HG02943 (cell line): Measurements from ENCODE around the gene RBM8A.

Experiments used
- ATAC-seq: cut with Tn5 transposase; IDR thresholded peaks from one replicate; pipeline ENCODE4 v1.9.1; 2021; ENCODE audit warnings: mild to moderate bottlenecking, low read depth, moderate library complexity; ENCODE audit not compliant: unreplicated experiment

Gene RBM8A

GRCh38 chr1:145918144-145918991, 8.9 kb downstream of the RBM8A start, which contains the start of gene PEX11B:
Gene PEX11B (minus strand): TSS chr1:145918717. CDS start chr1:145918688, 29 bp downstream.
- ATAC-seq: peak; percentile 85

GRCh38 chr1:145917595-145917994, 9.7 kb downstream of the RBM8A start:
- ATAC-seq: no peak

DNA sequence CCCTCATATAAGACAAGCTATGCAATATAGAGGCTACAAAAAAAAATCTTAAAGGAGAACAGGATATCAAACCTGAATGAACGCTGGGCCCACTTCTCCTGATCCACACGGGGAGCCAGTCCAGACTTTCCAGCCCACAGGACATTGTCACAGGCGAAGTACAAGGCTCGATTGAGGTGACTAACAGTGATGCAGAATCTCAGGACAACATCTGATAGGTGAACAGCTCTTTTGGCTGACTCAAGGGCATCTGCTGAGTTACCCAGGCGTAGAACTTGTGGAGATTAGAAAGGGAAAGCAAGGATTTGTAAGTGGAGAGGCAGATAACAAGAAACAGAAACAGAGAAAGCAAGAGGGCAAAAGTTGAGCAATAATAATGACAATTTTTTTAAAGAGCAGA, 10.5 kb downstream of the RBM8A start:
- no peak for ATAC-seq

DNA sequence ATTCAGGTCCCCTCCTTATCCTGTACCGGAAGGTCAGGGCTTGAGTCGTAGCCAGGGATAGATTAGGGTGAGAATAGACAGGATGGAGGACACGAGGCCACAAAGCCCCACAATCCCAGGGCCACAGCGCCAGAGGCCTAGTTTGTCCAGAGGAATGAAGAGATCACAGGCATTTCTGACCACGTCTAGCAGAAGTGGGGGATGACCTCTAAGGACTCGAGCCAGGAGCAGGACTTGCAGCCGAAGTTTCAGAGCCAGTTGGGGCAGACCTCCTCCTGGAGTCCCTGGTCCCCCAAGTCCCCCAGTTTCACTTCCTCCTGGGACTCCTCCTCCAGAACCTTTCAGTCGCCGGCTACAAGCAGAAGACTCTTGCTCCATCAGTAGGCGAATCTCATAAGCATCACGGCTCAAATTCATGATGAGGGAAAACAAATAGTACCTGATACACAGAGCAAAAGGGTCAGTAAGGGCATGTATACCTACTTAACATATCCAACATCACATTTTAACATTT, 15.1 kb downstream of the RBM8A start:
- ATAC-seq: no peak

GRCh38 chr1:145908653-145909052, 18.6 kb downstream of the RBM8A start:
- no peak for ATAC-seq

DNA sequence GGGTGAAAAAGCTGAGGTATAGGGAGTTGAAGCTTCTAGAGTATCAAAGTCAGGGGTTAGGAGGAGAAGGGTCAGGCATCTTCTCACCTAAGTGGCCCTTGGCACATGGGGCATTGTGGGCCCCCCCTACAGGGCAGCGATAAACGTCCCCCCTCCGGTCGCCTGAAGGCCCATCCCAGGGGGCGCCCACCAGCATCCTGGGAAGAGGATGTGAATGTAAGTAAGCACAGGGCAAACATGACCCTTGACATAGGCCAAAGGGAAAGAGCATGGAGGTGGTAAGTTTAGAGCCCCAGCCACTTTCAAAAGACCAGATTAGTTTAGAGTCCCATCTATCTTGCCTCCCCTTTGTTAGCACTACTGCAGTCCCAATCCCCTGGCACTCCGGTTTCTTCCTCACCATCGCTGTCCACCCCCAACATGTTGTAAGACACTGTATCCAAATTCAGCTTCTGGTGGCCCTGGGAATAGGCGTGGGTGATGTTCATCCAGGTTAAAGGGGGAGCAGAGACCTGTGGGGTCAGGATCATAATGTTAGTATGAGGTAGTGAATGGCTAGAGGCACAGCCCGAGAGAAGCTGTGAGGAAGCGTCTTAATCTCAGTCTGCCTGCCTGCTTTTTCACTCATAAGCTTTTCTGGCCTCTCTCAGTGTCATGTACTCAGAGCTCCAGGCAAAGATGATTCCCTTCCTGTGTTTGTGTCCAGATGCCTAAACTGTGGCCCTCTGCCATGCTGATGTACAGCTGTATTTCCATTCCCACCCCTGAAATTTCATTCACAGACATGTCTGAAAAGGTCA, 20.1 kb downstream of the RBM8A start:
- ATAC-seq: no peak

DNA sequence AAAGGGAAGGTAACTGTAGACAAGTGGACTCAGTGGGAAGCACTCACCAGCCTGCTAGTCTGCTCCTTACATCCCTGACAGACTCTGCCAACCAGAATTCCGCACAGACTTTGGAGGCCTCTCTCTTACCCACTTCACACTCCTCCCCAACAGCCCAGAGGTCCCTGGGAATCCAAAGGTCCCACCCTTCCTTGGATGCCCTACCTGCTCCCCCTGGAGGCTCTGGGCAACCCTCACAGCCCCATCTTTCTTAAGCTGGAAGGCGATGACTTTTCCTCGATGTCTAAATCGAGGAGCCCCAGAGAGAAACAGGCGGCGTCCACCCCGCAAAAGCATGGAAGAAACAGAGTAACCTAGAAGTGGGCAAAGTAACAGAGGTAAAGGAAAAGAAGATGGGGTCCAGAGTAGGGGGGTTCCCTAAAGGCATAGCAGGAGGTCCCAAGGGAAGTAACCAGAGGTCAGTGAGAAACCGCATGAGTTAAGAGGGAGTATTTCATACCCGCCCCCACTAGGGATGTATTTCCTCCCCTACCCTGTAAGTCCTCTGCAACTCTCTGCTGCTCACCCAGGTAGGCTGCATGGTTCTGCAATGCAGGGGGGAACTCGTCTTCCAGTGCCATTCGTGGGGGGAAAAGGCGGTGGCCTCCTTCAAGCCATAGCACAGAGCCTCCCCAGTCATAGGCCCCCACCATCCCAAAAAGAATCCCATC, 25.8 kb downstream of the RBM8A start:
- ATAC-seq: no peak

- ATAC-seq: no peak
Measured at GRCh38 chr1:145898756-145899155, 28.5 kb downstream of the RBM8A start.

- ATAC-seq: no peak
Measured at GRCh38 chr1:145897969-145898368, 29.3 kb downstream of the RBM8A start.

- no peak for ATAC-seq
Measured at GRCh38 chr1:145895471-145895870, 31.8 kb downstream of the RBM8A start.

DNA sequence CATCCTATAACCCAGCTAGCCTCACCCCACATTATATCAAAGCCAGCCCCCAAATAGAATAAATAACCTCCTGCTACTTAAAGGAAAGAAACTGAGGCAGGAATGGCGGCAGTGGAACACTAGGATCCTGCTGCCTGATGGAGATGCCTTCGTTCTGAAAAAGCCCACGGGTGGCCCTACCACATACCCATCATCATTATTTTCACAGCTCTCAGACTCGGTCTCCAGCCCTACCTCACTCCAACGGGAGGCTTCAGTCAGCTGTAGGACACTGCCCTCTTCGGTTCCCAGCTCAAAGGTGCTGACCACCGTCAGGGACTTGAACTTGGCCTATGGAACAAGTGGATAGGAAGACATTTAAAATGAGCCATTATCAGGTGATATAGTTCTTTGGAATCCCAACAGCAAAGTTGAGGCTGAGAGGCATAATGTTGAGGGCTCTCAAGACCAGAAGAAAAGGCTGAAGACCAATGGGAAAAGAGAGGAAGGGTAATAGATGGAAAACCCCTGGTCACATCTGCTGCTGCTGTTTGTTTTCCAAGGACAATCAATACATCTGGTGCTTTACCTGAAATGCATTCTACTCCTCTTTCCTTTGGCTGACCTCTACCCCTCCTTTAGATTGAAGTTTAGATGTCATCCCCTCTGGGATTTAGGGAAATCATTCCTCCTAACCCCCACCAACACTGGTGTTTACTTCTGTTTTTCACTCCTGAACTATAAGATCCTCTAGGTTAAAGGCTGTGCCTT, 33.8 kb downstream of the RBM8A start:
- no peak for ATAC-seq

- ATAC-seq: no peak
Measured at GRCh38 chr1:145892486-145893087, 34.7 kb downstream of the RBM8A start.

GRCh38 chr1:145891587-145892485, 35.4 kb downstream of the RBM8A start:
- ATAC-seq: no peak

DNA sequence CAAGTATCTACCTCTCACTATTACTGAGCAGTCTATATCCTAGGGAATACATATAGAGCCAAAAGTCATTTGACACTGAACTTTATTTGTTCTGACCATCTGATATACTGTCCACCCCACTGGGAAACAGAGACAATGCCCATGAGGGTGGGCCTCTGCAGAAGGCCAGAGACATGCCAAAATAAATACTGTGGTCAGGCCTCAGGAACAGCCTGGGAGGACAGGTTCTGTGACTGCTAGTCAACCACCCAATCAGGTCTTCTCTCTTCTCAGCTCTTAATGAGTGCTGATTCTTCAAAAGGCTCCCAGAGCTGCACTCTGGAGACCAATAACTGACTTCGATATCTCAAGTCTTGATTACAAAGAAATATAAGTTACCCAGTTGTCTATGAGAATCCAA, 36.1 kb downstream of the RBM8A start:
- no peak for ATAC-seq

DNA sequence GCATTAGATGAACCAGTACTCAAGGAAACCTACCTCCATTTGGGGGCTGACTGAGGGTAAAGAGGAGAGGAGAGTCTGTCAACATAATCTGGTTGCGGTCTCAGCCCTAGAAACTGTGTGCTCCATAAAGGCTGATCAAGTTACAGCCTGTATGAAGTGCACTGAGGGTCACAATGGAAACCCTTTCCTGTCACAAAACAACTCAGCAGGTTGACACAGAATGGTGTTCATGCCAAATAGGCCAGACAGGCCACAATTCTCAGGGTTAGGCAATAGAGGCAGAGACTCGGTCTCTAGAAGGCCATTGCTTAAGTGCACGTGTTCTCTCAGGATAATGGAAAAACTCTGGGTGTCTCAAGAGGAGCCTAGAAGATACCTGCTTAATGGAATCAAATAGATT, 37.6 kb downstream of the RBM8A start:
- ATAC-seq: no peak

DNA sequence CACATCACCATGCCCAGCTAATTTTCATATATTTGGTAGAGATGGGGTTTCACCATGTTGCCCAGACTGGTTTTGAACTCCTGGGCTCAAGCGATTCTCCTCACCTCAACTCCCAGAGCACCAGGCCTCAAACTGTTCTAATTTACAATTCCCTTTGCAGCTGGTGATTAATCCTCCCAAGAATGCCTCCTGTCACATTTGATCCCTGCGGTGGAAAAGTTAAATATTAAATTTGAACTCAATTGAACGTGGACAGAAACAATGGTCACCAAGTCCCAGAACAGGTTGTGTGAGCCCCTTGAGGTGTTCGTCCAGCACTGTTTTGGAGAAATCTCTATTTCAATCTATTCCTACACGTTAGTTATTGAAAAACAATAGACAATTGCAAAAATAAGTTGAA, 39.7 kb downstream of the RBM8A start:
- ATAC-seq: no peak

DNA sequence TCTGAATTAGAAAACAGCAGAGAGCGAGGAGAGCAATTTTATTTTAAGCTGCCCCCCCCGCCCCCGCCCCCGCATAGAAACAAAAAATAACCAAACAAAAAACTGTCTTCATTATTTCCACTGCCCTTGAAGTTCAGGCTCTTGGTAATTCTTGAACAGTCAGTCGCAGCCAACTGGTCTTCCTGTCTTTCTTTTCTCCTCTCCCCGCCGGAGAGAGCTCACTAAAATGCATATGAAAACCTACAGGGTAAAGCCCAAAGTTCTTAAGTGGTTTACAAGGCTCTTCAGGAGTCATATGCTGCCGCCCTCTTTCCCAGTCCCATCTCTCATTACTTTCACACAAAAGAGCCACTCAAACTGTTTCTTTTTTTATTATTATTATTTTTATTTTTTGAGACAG, 40.5 kb downstream of the RBM8A start:
- ATAC-seq: no peak

DNA sequence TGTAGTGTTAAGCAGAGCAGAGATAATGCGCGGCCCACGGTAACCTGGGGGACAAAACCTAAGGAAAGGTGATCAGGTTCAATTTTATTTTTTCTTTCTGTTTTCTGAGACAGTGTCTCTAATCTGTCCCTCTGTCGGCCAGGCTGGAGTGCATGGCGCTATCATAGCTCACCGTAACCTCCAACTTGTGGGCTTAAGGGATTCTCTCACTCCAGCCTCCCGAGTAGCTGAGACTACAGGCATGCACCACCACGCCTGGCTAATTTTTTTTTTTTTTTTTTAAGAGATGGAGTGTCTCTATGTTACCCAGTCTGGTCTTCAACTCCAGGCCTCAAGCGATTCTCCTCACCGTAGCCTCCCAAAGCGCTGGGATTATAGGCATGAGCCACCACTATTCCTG, 40.9 kb downstream of the RBM8A start:
- no peak for ATAC-seq
